H1 (cell line): ENCODE results near the gene SEMA4D. TPM values are rescaled to one million over a fixed set of nuclear protein-coding genes. Genes with fewer than 3 reads are reported as not detected.

Experiments
- CEBPB ChIP-seq: IDR thresholded peaks from 2 replicates; pipeline ENCODE4 v1.6.1; 2012; ENCODE audit warnings: low read depth, low read length
- CTCF ChIP-seq, 3 experiments: IDR thresholded peaks; 1 replicate in 2 of 3; 2 replicates in 1 of 3; pipeline versions ENCODE4 v1.5.1 to v1.6.1; 2011; ENCODE audit warnings: low read length in 3 of 3, mild to moderate bottlenecking in 3 of 3, inconsistent platforms in 2 of 3, low read depth in 1 of 3, moderate library complexity in 1 of 3; ENCODE audit not compliant: insufficient read depth in 1 of 3; ENCODE audit errors: control extremely low read depth in 1 of 3
- TBP ChIP-seq: IDR thresholded peaks from 2 replicates; pipeline ENCODE4 v1.6.1; 2011; ENCODE audit warnings: low read depth, low read length, improper control_type of control experiment
- polyA plus RNA-seq, 7 experiments: library from polyadenylated mRNA; depleted of rRNA in 3 of 7; stranded (reverse) in 5 of 7; unstranded in 2 of 7; fragments of >200 nt in 5 of 7; fragments of 200-250 nt in 2 of 7; gene quantifications; 1 replicate in 5 of 7; 2 replicates in 1 of 7; 4 replicates in 1 of 7; pipeline versions ENCODE4 v1.2.1 to v1.2.3, GENCODE V29; 2011 to 2013; ENCODE audit warnings: missing spikeins in 2 of 7, mixed read lengths in 2 of 7
- total RNA-seq: library from RNA; stranded (reverse); fragmentation: NEBNext Ultra II Directional; extraction: Animal tissue kit (Norgen Biotek cat#: 25700); gene quantifications from 2 replicates; pipeline ENCODE4 v1.2.1, GENCODE V29; 2021

SEMA4D gene
- total and polyA plus RNA-seq, 2 of the 8 experiments (the other 6 are each of a cell fraction or from before 2014, with no cell fraction given) = 21.0 to 70.4 TPM

GRCh38 chr9:89420397-89421178 is 77.3 kb downstream of the SEMA4D start (continued):
- no peak for TF ChIP-seq CTCF (IDR thresholded peaks at IDR 0.05; ENCODE audit: control extremely low read depth in 1 of 3, insufficient read depth in 1 of 3, low read depth in 1 of 3, low read length in 3 of 3)
- TF ChIP-seq TBP = no peak
- TF ChIP-seq CEBPB = no peak
